Osteocyte (in vitro differentiated cells): Measurements from ENCODE around the gene RPS15. TPM values are rescaled to one million over a fixed set of nuclear protein-coding genes. Genes with fewer than 3 reads are reported as not detected.
A peak's percentile ranks its signal among the peaks of the same experiment; 100 is the strongest.

ENCODE experiments used
- DNase-seq: peaks from one replicate; pipeline ENCODE4 v3.0.0; 2021; ENCODE audit warnings: mixed read lengths; ENCODE audit not compliant: unreplicated experiment; ENCODE audit errors: extremely low spot score
- H3K27ac Mint-ChIP-seq: one replicate; pipeline ENCODE4 v1.8.0; 2021; ENCODE audit warnings: mild to moderate bottlenecking, mixed read lengths; ENCODE audit not compliant: unreplicated experiment
- H3K27me3 Mint-ChIP-seq: one replicate; pipeline ENCODE4 v1.8.0; 2021; ENCODE audit warnings: mixed read lengths; ENCODE audit not compliant: unreplicated experiment
- H3K36me3 Mint-ChIP-seq: one replicate; pipeline ENCODE4 v1.8.0; 2021; ENCODE audit warnings: mixed read lengths; ENCODE audit not compliant: unreplicated experiment
- H3K4me1 Mint-ChIP-seq: one replicate; pipeline ENCODE4 v1.8.0; 2021; ENCODE audit warnings: mixed read lengths; ENCODE audit not compliant: unreplicated experiment
- H3K4me3 Mint-ChIP-seq: one replicate; pipeline ENCODE4 v1.8.0; 2021; ENCODE audit warnings: mild to moderate bottlenecking, moderate library complexity, mixed read lengths; ENCODE audit not compliant: unreplicated experiment
- H3K9me3 Mint-ChIP-seq: one replicate; pipeline ENCODE4 v1.8.0; 2021; ENCODE audit warnings: mixed read lengths; ENCODE audit not compliant: unreplicated experiment
- CTCF ChIP-seq: fragments of 200-600 bp; sonication (generic); IDR thresholded peaks from 2 replicates; pipeline ENCODE4 v1.5.0; 2021; ENCODE audit warnings: antibody characterized with exemption, mild to moderate bottlenecking, moderate library complexity
- total RNA-seq: library from RNA; stranded (reverse); gene quantifications from 2 replicates; pipeline ENCODE4 v1.2.1, GENCODE V29; 2021

Gene RPS15
- total RNA-seq, 1 donor from 2014 or later = 932 TPM

GRCh38 chr19:1470055-1470304, 31.8 kb downstream of the RPS15 start:
- no peak for DNase-seq
- H3K36me3 Mint-ChIP-seq = peaks cover 2% of the 10 kb centered on the region
- peaks cover 2% of the 10 kb centered on the region for H3K27me3 Mint-ChIP-seq
- peaks cover 7% of the 10 kb centered on the region for H3K4me1 Mint-ChIP-seq
- no peaks in the 10 kb centered on the region for H3K9me3 Mint-ChIP-seq
- TF ChIP-seq CTCF = no peak
- peak overlapping the region; percentile 72 for H3K4me3 Mint-ChIP-seq
- H3K27ac Mint-ChIP-seq = peak overlapping the region; percentile 64

- H3K4me3 Mint-ChIP-seq = peak overlapping the region; percentile 72
- no peaks in the 10 kb centered on the region for H3K9me3 Mint-ChIP-seq
- peaks cover 2% of the 10 kb centered on the region for H3K36me3 Mint-ChIP-seq
- no peak for TF ChIP-seq CTCF
- no peak for DNase-seq
- H3K27me3 Mint-ChIP-seq = peaks cover 2% of the 10 kb centered on the region
- no peak overlapping the region for H3K27ac Mint-ChIP-seq
- H3K4me1 Mint-ChIP-seq = peaks cover 7% of the 10 kb centered on the region
These were observed 32.3 kb downstream of the RPS15 start for GRCh38 chr19:1470305-1471009.

GRCh38 chr19:1471010-1471514, 32.9 kb downstream of the RPS15 start:
- H3K27me3 Mint-ChIP-seq = peaks cover 2% of the 10 kb centered on the region
- no peaks in the 10 kb centered on the region for H3K9me3 Mint-ChIP-seq
- peaks cover 7% of the 10 kb centered on the region for H3K4me1 Mint-ChIP-seq
- no peak for DNase-seq
- no peak overlapping the region for H3K27ac Mint-ChIP-seq
- H3K4me3 Mint-ChIP-seq = peak overlapping the region; percentile 50
- TF ChIP-seq CTCF = no peak
- H3K36me3 Mint-ChIP-seq = peaks cover 2% of the 10 kb centered on the region

- Mint-ChIP-seq H3K9me3 (no peaks in the 10 kb centered on the region), H3K27me3 (peaks cover 2% of the 10 kb centered on the region), H3K27ac (no peak overlapping the region), H3K36me3 (peaks cover 2% of the 10 kb centered on the region), H3K4me3 (peak overlapping the region; percentile 18), H3K4me1 (peaks cover 7% of the 10 kb centered on the region)
- TF ChIP-seq CTCF = peak; percentile 35
- no peak for DNase-seq
These were observed 33.4 kb downstream of the RPS15 start for GRCh38 chr19:1471515-1472160.

- H3K9me3 Mint-ChIP-seq = no peaks in the 10 kb centered on the region
- H3K4me1 Mint-ChIP-seq = peaks cover 11% of the 10 kb centered on the region
- TF ChIP-seq CTCF = no peak
- H3K27me3 Mint-ChIP-seq = peaks cover 2% of the 10 kb centered on the region
- no peak for DNase-seq
- H3K4me3 Mint-ChIP-seq = no peak overlapping the region
- H3K36me3 Mint-ChIP-seq = peaks cover 3% of the 10 kb centered on the region
- H3K27ac Mint-ChIP-seq = no peak overlapping the region
These were observed 34.3 kb downstream of the RPS15 start for GRCh38 chr19:1472231-1473084.
